Lung (tissue), 12 donors: ENCODE results near the gene ALDH3A2. TPM values are rescaled to one million over a fixed set of nuclear protein-coding genes. Genes with fewer than 3 reads are reported as not detected.

Experiments
- ATAC-seq: fragments of 200-7000 bp; cut with Tn5 transposase; one replicate; pipeline ENCODE4 v1.9.1; 2020; ENCODE audit warnings: moderate number of reproducible peaks; ENCODE audit not compliant: insufficient read depth, low FRiP score
- DNase-seq, 3 donors: peaks; one replicate each; pipeline ENCODE4 v3.0.0-alpha.2; 2013 to 2017
- H3K27ac ChIP-seq, 2 donors: one replicate each; pipeline ENCODE4 v1.5.1; 2013; ENCODE audit warnings: mild to moderate bottlenecking in 2 of 2, moderate library complexity in 2 of 2, control low read depth in 1 of 2, inconsistent platforms in 1 of 2, low read depth in 1 of 2, low read length in 1 of 2
- H3K27me3 ChIP-seq, 3 donors: one replicate each; pipeline ENCODE4 v1.5.1; 2013; ENCODE audit warnings: low read length in 2 of 3; ENCODE audit not compliant: control insufficient read depth in 3 of 3, insufficient read depth in 3 of 3
- H3K36me3 ChIP-seq, 4 donors: one replicate each; pipeline ENCODE4 v1.5.1; 2013; ENCODE audit warnings: low read length in 4 of 4, mild to moderate bottlenecking in 1 of 4, moderate library complexity in 1 of 4; ENCODE audit not compliant: control insufficient read depth in 4 of 4, insufficient read depth in 4 of 4
- H3K4me1 ChIP-seq, 5 donors: one replicate each; pipeline ENCODE4 v1.5.1; 2013; ENCODE audit warnings: low read length in 5 of 5, mild to moderate bottlenecking in 2 of 5, moderate library complexity in 1 of 5; ENCODE audit not compliant: control insufficient read depth in 5 of 5, insufficient read depth in 5 of 5
- H3K4me3 ChIP-seq: one replicate; pipeline ENCODE4 v1.5.1; 2013; ENCODE audit warnings: mild to moderate bottlenecking, control low read depth, moderate library complexity
- H3K9ac ChIP-seq, 2 donors: one replicate each; pipeline ENCODE4 v1.5.1; 2013; ENCODE audit warnings: low read length in 2 of 2, control low read depth in 1 of 2; ENCODE audit not compliant: insufficient read depth in 1 of 2
- H3K9me3 ChIP-seq, 4 donors: one replicate each; pipeline ENCODE4 v1.5.1; 2013; ENCODE audit warnings: low read length in 3 of 4, mild to moderate bottlenecking in 1 of 4, moderate library complexity in 1 of 4; ENCODE audit not compliant: control insufficient read depth in 4 of 4, insufficient read depth in 3 of 4
- WGBS, 2 donors: extraction: QIAGEN DNeasy Blood & Tissue Kit; methylation state at CpG; one replicate each; pipeline ENCODE4 v1.1.7; 2013; 5-methylcytosine and 5-hydroxymethylcytosine counted together
- polyA plus RNA-seq, 2 donors: library from polyadenylated mRNA; stranded (reverse); fragments of 200-250 nt; gene quantifications; one replicate each; pipeline ENCODE4 v1.2.1, GENCODE V29; 2013
- total RNA-seq, 2 donors: library from RNA; depleted of rRNA in 1 of 2; stranded (reverse); fragments of >200 nt in 1 of 2; gene quantifications; one replicate each; pipeline ENCODE4 v1.2.1, GENCODE V29; 2014 to 2021
- TF ChIP-seq, protein P1 (sequence below): IDR thresholded peaks from 2 replicates; pipeline ENCODE4 v1.5.1; 2012; ENCODE audit warnings: mild to moderate bottlenecking; ENCODE audit errors: control extremely low read depth, extremely low read depth
- donor health status: control.
- donor health status: control.
- donor health status: Bipolar disorder and iron deficiency.
- donor health status: healthy.
- donor health status: DM: yes; HTN: yes; CAD: no.

ALDH3A2 gene
- total and polyA plus RNA-seq, 4 donors = 50.7 to 107 (median 79.3) TPM

DNA sequence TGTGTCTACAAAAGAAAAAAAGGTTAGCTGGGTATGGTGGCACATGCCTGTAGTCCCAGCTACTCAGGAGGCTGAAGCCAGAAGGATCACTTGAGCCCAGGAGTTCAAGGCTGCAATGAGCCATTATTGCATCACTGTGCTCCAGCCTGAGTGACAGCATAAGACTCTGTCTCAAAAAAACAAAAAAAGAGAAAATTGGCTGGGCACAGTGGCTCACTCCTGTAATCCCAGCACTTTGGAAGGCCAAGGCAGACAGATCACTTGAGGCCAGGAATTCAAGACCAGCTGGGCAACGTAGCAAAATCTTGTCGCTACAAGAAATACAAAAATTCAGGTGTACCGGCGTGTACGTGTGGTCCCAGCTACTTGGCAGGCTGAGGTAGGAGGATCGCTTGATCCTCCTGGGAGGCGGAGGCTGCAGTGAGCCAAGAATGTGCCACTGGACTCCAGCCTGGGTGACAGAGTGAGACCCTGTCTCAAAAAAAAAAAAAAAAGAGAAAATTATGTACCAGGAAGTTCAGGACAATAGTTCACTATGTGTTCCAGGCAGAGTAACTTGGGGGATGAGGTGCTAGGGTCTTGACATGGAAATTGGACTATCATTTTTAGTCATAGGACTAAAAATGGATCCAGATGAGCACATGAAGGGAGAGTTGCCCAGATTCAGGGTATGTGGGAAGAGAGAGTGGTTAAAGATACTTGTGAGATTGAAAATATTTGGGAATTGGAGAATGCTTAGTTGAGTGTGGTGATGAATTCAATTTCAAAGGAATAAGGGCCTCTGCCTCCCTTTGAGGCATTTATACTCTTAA lies 11.0 kb downstream of the ALDH3A2 start:
- peaks cover 0 to 7% (median 0%) of the 10 kb centered on the region in 5 donors for H3K4me1 ChIP-seq
- ATAC-seq (no peak), DNase-seq (no peak)
- peak overlapping the region in 1 of 2 donors; percentile 44 for H3K27ac ChIP-seq
- H3K27me3 ChIP-seq = no peaks in the 10 kb centered on the region
- TF ChIP-seq, protein P1, sequence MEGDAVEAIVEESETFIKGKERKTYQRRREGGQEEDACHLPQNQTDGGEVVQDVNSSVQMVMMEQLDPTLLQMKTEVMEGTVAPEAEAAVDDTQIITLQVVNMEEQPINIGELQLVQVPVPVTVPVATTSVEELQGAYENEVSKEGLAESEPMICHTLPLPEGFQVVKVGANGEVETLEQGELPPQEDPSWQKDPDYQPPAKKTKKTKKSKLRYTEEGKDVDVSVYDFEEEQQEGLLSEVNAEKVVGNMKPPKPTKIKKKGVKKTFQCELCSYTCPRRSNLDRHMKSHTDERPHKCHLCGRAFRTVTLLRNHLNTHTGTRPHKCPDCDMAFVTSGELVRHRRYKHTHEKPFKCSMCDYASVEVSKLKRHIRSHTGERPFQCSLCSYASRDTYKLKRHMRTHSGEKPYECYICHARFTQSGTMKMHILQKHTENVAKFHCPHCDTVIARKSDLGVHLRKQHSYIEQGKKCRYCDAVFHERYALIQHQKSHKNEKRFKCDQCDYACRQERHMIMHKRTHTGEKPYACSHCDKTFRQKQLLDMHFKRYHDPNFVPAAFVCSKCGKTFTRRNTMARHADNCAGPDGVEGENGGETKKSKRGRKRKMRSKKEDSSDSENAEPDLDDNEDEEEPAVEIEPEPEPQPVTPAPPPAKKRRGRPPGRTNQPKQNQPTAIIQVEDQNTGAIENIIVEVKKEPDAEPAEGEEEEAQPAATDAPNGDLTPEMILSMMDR = no peak
- no peak overlapping the region for H3K9ac ChIP-seq
- H3K36me3 ChIP-seq = peaks cover 9 to 37% (median 19%) of the 10 kb centered on the region in 4 donors
- H3K9me3 ChIP-seq = peaks cover 0 to 2% (median 0%) of the 10 kb centered on the region in 4 donors
- H3K4me3 ChIP-seq = no peak overlapping the region
- 73 to 86% methylated on average over 7 of the region's 7 CpGs for WGBS, 2 donors

DNA sequence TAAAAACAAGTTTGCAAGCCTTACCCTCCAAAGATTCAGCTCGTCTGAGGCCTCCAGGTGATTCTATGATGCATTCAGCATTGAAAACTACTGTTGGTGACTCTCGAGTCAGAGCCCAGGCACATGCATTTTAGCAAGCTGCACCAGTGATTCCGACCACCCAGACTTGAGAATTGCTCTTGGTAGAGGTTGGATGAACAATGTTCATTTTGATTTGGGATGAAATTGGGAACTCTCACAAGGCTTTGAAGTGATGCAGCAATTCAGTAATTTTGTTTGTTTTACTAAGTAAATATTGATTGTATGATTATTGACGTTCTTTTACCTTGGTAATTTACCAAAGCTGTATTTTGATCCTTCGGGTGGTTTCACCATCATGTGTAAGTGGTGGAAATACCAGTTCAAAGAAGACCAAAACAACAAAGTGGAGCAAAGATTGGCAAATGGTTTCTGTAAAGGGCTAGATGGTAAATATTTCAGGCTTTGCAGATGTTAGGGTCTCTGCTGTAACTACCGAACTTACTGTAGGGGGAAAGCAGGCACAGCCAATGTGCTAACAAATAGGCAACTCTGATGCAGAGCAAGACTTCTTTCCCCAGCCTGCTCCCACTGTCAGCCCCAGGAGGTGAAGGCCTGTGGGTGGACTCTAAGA lies 11.8 kb downstream of the ALDH3A2 start:
- TF ChIP-seq, protein P1 = no peak
- peaks cover 0 to 7% (median 0%) of the 10 kb centered on the region in 5 donors for H3K4me1 ChIP-seq
- no peak for DNase-seq
- ATAC-seq = no peak
- WGBS, 2 donors = 67 to 83% methylated on average over 6 of the region's 6 CpGs
- H3K9me3 ChIP-seq = no peaks in the 10 kb centered on the region
- H3K4me3 ChIP-seq = no peak overlapping the region
- H3K27ac ChIP-seq = no peak overlapping the region
- H3K36me3 ChIP-seq = peaks cover 9 to 39% (median 17%) of the 10 kb centered on the region in 4 donors
- no peaks in the 10 kb centered on the region for H3K27me3 ChIP-seq
- no peak overlapping the region for H3K9ac ChIP-seq

DNA sequence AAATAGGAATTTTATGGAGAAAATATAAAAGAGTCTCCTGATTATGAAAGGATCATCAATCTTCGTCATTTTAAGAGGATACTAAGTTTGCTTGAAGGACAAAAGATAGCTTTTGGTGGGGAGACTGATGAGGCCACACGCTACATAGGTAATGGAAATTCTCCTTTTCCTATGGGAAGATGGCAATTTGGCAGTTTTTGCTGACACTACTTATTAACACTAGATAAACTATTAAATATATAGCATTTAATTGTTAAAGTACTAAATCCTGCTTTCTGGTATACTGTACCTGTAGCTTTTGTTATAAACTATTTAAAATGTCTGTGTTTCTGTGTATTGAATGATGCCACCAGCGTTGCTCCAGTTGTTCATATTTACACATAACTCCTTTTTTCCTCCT lies 12.6 kb downstream of the ALDH3A2 start:
- Histone ChIP-seq H3K4me3 (no peak overlapping the region), H3K4me1 (peaks cover 0 to 9% (median 0%) of the 10 kb centered on the region in 5 donors), H3K9ac (no peak overlapping the region), H3K27me3 (no peaks in the 10 kb centered on the region), H3K27ac (no peak overlapping the region), H3K36me3 (peaks cover 5 to 41% (median 18%) of the 10 kb centered on the region in 4 donors), H3K9me3 (peaks cover 0 to 1% (median 0%) of the 10 kb centered on the region in 4 donors)
- DNase-seq (no peak), ATAC-seq (no peak)
- TF ChIP-seq, protein P1 = no peak
- 95% methylated on average over 3 of the region's 3 CpGs for WGBS, 2 donors
